ENCODE results near the gene WDFY2.

- TF ChIP-seq CTCF (IDR thresholded peaks at IDR 0.05) (peak; percentile 71 to 88 (median 74)), POLR2AphosphoS5 (IDR thresholded peaks at IDR 0.05) (no peak)
Observed at GRCh38 chr13:51814825-51815650, 230.8 kb downstream of the WDFY2 start.
